HEK293 (cell line): Measurements from ENCODE around the gene RFX4.

Experiments
- CTCF ChIA-PET: fragments of 350-600 bp; formaldehyde crosslinking; extraction: SDS; loops from one replicate; lab custom pipeline; 2021; ENCODE audit warnings: antibody characterized with exemption; lab: Yijun Ruan, JAX
- POLR2A ChIA-PET: fragments of 300-600 bp; formaldehyde crosslinking; extraction: SDS; loops from one replicate; lab custom pipeline; 2020; ENCODE audit warnings: antibody characterized with exemption, inconsistent platforms; lab: Yijun Ruan, JAX
- H3K27ac ChIP-seq: fragments of 200-500 bp; sonication (Bioruptor generic); 2 replicates; pipeline ENCODE4 v1.5.1; 2014; ENCODE audit warnings: low read depth, low read length, control low read depth, inconsistent platforms; ENCODE audit errors: extremely low read depth
- H3K36me3 ChIP-seq, 2 experiments: fragments of 200-500 bp in 1 of 2; sonication (Bioruptor generic) in 1 of 2; 1 replicate in 1 of 2; 2 replicates in 1 of 2; pipeline ENCODE4 v1.5.1; 2014 to 2017; ENCODE audit warnings: inconsistent platforms in 2 of 2, low read length in 2 of 2; ENCODE audit not compliant: control insufficient read depth in 2 of 2, insufficient read depth in 1 of 2
- H3K4me1 ChIP-seq: fragments of 200-500 bp; sonication (Bioruptor generic); 2 replicates; pipeline ENCODE4 v1.5.1; 2014; ENCODE audit warnings: mild to moderate bottlenecking, low read length, inconsistent platforms; ENCODE audit not compliant: control insufficient read depth, insufficient read depth
- H3K4me3 ChIP-seq: 2 replicates; pipeline ENCODE4 v1.5.1; 2011; ENCODE audit warnings: low read depth, mild to moderate bottlenecking, control low read depth, low read length, moderate library complexity
- H3K9me3 ChIP-seq: fragments of 200-500 bp; sonication (Bioruptor generic); 2 replicates; pipeline ENCODE4 v1.5.1; 2014; ENCODE audit warnings: low read depth, low read length, inconsistent platforms; ENCODE audit not compliant: control insufficient read depth, insufficient read depth
- GFI1B ChIP-seq: fragments of 450-650 bp; formaldehyde crosslinking; IDR thresholded peaks from 2 replicates; pipeline ENCODE4 v1.5.1; 2016; ENCODE audit warnings: missing biosample characterization, missing genetic modification characterization
- KLF8 ChIP-seq: fragments of 450-650 bp; formaldehyde crosslinking; IDR thresholded peaks from 2 replicates; pipeline ENCODE4 v1.5.1; 2016; ENCODE audit warnings: missing biosample characterization, missing genetic modification characterization
- MYNN ChIP-seq: fragments of 450-650 bp; formaldehyde crosslinking; IDR thresholded peaks from 2 replicates; pipeline ENCODE4 v1.5.1; 2016; ENCODE audit warnings: missing biosample characterization, missing genetic modification characterization, borderline replicate concordance
- PRDM1 ChIP-seq: fragments of 450-650 bp; formaldehyde crosslinking; IDR thresholded peaks from 2 replicates; pipeline ENCODE4; 2016; ENCODE audit warnings: missing biosample characterization, missing genetic modification characterization
- ZNF114 ChIP-seq: fragments of 450-650 bp; formaldehyde crosslinking; IDR thresholded peaks from 2 replicates; pipeline ENCODE4 v1.5.0; 2017; ENCODE audit warnings: missing biosample characterization, missing genetic modification characterization
- ZNF221 ChIP-seq: fragments of 450-650 bp; formaldehyde crosslinking; IDR thresholded peaks from 2 replicates; pipeline ENCODE4 v1.5.1; 2017; ENCODE audit warnings: missing biosample characterization, missing genetic modification characterization, borderline replicate concordance
- ZNF302 ChIP-seq: fragments of 450-650 bp; formaldehyde crosslinking; IDR thresholded peaks from 2 replicates; pipeline ENCODE4 v1.5.1; 2016; ENCODE audit warnings: missing biosample characterization, missing genetic modification characterization, low read depth
- ZNF311 ChIP-seq: fragments of 450-650 bp; formaldehyde crosslinking; IDR thresholded peaks from 2 replicates; pipeline ENCODE4 v1.5.1; 2017; ENCODE audit warnings: missing biosample characterization, missing genetic modification characterization, borderline replicate concordance
- ZNF324 ChIP-seq: fragments of 450-650 bp; formaldehyde crosslinking; IDR thresholded peaks from 2 replicates; pipeline ENCODE4 v1.5.1; 2016; ENCODE audit warnings: missing biosample characterization, missing genetic modification characterization
- ZNF423 ChIP-seq: fragments of 450-650 bp; formaldehyde crosslinking; IDR thresholded peaks from 2 replicates; pipeline ENCODE4 v1.5.1; 2016; ENCODE audit warnings: missing biosample characterization, missing genetic modification characterization
- ZNF558 ChIP-seq: fragments of 450-650 bp; formaldehyde crosslinking; IDR thresholded peaks from 2 replicates; pipeline ENCODE4 v1.5.1; 2016; ENCODE audit warnings: missing biosample characterization, missing genetic modification characterization
- ZNF560 ChIP-seq: fragments of 450-650 bp; formaldehyde crosslinking; IDR thresholded peaks from 2 replicates; pipeline ENCODE4 v1.5.1; 2017; ENCODE audit warnings: missing biosample characterization, missing genetic modification characterization, borderline replicate concordance
- ZNF654 ChIP-seq: fragments of 450-650 bp; formaldehyde crosslinking; IDR thresholded peaks from 2 replicates; pipeline ENCODE4 v1.5.1; 2016; ENCODE audit warnings: low read depth, missing biosample characterization, missing genetic modification characterization
- ZNF664 ChIP-seq: fragments of 450-650 bp; formaldehyde crosslinking; IDR thresholded peaks from 2 replicates; pipeline ENCODE4 v1.5.1; 2016; ENCODE audit warnings: missing biosample characterization, missing genetic modification characterization
- ZNF677 ChIP-seq: fragments of 450-650 bp; IDR thresholded peaks from 2 replicates; pipeline ENCODE4 v1.5.0; 2018; ENCODE audit warnings: missing biosample characterization, mild to moderate bottlenecking, missing genetic modification characterization, moderate library complexity
- ZNF747 ChIP-seq: fragments of 450-650 bp; formaldehyde crosslinking; IDR thresholded peaks from 2 replicates; pipeline ENCODE4 v1.5.1; 2016; ENCODE audit warnings: missing biosample characterization, missing genetic modification characterization
- ZNF768 ChIP-seq: fragments of 450-650 bp; formaldehyde crosslinking; IDR thresholded peaks from 2 replicates; pipeline ENCODE4 v1.5.1; 2018; ENCODE audit warnings: missing biosample characterization, mild to moderate bottlenecking, missing genetic modification characterization
- ZNF791 ChIP-seq: fragments of 450-650 bp; formaldehyde crosslinking; IDR thresholded peaks from 2 replicates; pipeline ENCODE4 v1.5.1; 2016; ENCODE audit warnings: missing biosample characterization, missing genetic modification characterization
- TF ChIP-seq, protein P1 (sequence below): fragments of 450-650 bp; formaldehyde crosslinking; optimal IDR thresholded peaks from 2 replicates; pipeline ENCODE3; 2016; ENCODE audit warnings: missing biosample characterization, mild to moderate bottlenecking, missing genetic modification characterization
- TF ChIP-seq, protein P2 (sequence below): fragments of 450-650 bp; formaldehyde crosslinking; IDR thresholded peaks from 2 replicates; pipeline ENCODE4 v1.5.1; 2017; ENCODE audit warnings: missing biosample characterization, missing genetic modification characterization
- TF ChIP-seq, protein P3 (sequence below): fragments of 450-650 bp; formaldehyde crosslinking; IDR thresholded peaks from 2 replicates; pipeline ENCODE4 v1.5.1; 2017; ENCODE audit warnings: missing biosample characterization, mild to moderate bottlenecking, missing genetic modification characterization, moderate library complexity
- TF ChIP-seq, protein P4 (sequence below): fragments of 450-650 bp; formaldehyde crosslinking; IDR thresholded peaks from 2 replicates; pipeline ENCODE4 v1.5.1; 2016; ENCODE audit warnings: missing biosample characterization, missing genetic modification characterization

RFX4 gene

DNA sequence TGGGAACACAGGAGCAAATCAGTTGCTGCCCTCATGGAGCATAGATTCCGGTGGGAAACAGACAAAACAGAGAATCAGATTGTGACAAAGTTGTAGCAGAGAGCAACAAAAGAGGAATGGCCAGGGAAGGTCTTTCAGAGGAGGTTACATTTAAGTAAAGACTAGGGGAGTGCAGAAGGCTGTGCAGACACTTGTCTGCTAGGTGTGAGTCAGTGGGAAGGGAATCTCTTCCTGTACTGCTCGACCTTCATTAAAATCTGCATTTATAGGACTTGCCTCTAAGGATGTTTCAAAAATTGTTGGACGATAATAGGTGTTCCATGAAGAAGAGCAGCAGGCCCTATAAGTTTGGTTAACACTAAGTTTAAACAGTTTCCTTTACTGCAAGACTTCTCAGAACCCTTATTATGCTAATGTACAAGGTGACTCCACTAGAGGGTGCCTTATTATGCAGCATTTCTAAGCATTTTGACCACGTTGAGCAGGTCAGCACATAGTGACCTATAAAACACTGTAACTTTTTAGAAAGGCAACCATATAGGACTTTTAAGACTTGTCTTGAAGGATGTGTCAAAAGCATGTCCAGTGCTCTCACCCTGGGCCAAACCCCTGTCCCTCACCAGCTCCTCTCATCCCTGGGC lies 99.9 kb downstream of the RFX4 start:
- Histone ChIP-seq H3K4me1 (no peaks in the 10 kb centered on the region), H3K9me3 (no peaks in the 10 kb centered on the region), H3K27ac (no peak overlapping the region), H3K4me3 (no peak overlapping the region), H3K36me3 (no peaks in the 10 kb centered on the region)
- ChIA-PET CTCF (interaction anchor here (0.6 to 1.5 kb wide), 2 partner anchors 159 to 320 kb away, joined by 3 to 7 read pairs; no protein-coding TSS in a partner anchor), POLR2A (no interaction called here)
- no peak for TF ChIP-seq GFI1B (tag by site-specific recombination)
- TF ChIP-seq ZNF423 (tag by site-specific recombination): no peak
- TF ChIP-seq, protein P1, sequence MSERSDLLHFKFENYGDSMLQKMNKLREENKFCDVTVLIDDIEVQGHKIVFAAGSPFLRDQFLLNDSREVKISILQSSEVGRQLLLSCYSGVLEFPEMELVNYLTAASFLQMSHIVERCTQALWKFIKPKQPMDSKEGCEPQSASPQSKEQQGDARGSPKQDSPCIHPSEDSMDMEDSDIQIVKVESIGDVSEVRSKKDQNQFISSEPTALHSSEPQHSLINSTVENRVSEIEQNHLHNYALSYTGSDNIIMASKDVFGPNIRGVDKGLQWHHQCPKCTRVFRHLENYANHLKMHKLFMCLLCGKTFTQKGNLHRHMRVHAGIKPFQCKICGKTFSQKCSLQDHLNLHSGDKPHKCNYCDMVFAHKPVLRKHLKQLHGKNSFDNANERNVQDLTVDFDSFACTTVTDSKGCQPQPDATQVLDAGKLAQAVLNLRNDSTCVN: no peak
- no peak for TF ChIP-seq ZNF560 (tag by site-specific recombination)
- TF ChIP-seq ZNF114 (tag by site-specific recombination): no peak
- TF ChIP-seq, protein P2, sequence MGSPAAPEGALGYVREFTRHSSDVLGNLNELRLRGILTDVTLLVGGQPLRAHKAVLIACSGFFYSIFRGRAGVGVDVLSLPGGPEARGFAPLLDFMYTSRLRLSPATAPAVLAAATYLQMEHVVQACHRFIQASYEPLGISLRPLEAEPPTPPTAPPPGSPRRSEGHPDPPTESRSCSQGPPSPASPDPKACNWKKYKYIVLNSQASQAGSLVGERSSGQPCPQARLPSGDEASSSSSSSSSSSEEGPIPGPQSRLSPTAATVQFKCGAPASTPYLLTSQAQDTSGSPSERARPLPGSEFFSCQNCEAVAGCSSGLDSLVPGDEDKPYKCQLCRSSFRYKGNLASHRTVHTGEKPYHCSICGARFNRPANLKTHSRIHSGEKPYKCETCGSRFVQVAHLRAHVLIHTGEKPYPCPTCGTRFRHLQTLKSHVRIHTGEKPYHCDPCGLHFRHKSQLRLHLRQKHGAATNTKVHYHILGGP (tag by site-specific recombination): no peak
- no peak for TF ChIP-seq KLF8
- TF ChIP-seq ZNF221: no peak
- TF ChIP-seq, protein P3, sequence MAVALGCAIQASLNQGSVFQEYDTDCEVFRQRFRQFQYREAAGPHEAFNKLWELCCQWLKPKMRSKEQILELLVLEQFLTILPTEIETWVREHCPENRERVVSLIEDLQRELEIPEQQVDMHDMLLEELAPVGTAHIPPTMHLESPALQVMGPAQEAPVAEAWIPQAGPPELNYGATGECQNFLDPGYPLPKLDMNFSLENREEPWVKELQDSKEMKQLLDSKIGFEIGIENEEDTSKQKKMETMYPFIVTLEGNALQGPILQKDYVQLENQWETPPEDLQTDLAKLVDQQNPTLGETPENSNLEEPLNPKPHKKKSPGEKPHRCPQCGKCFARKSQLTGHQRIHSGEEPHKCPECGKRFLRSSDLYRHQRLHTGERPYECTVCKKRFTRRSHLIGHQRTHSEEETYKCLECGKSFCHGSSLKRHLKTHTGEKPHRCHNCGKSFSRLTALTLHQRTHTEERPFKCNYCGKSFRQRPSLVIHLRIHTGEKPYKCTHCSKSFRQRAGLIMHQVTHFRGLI (tag by site-specific recombination): no peak
- TF ChIP-seq ZNF747: no peak

DNA sequence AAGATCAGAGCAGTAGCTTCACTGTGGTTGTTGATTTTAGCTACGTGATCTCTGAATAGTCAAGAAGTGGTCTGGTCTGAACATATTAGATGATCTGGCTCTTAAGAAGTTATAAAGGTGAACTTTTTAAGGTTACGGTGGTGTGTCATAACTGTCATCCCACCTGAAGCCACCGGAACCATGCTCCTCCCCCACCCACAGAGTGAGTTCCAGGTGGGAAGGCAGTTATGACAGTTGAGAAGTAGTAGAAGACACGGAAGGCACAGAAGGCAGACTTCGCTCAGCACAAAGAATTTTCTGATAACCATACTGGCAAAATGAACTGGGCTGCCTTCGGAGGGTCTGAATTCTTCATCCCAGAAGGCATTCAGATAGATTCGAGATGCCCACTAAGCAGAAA lies 101.7 kb downstream of the RFX4 start:
- ChIA-PET POLR2A (no interaction called here), CTCF (interaction anchor here (0.7 kb wide), 2 partner anchors 33 to 54 kb away, joined by 3 read pairs; no protein-coding TSS in a partner anchor)
- H3K4me3 ChIP-seq: no peak overlapping the region
- no peak overlapping the region for H3K27ac ChIP-seq
- H3K4me1 ChIP-seq: no peaks in the 10 kb centered on the region
- H3K36me3 ChIP-seq: no peaks in the 10 kb centered on the region
- TF ChIP-seq ZNF311 (tag by site-specific recombination) (no peak), MYNN (tag by site-specific recombination) (no peak), ZNF302 (tag by site-specific recombination) (no peak), ZNF664 (tag by site-specific recombination) (no peak), ZNF768 (tag by site-specific recombination) (no peak), ZNF654 (tag by site-specific recombination) (no peak), PRDM1 (tag by site-specific recombination) (no peak), ZNF324 (tag by site-specific recombination) (no peak), ZNF558 (tag by site-specific recombination) (no peak), ZNF677 (tag by site-specific recombination) (no peak), ZNF791 (tag by site-specific recombination) (no peak)
- TF ChIP-seq, protein P4, sequence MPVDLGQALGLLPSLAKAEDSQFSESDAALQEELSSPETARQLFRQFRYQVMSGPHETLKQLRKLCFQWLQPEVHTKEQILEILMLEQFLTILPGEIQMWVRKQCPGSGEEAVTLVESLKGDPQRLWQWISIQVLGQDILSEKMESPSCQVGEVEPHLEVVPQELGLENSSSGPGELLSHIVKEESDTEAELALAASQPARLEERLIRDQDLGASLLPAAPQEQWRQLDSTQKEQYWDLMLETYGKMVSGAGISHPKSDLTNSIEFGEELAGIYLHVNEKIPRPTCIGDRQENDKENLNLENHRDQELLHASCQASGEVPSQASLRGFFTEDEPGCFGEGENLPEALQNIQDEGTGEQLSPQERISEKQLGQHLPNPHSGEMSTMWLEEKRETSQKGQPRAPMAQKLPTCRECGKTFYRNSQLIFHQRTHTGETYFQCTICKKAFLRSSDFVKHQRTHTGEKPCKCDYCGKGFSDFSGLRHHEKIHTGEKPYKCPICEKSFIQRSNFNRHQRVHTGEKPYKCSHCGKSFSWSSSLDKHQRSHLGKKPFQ (tag by site-specific recombination): no peak
- H3K9me3 ChIP-seq: no peaks in the 10 kb centered on the region
